H9 (cell line): Measurements from ENCODE around the gene TEX53. TPM values are rescaled to one million over a fixed set of nuclear protein-coding genes. Genes with fewer than 3 reads are reported as not detected.

Experiments
- DNase-seq: peaks from one replicate; pipeline ENCODE4 v3.0.0-alpha.2; 2017
- H2AFZ ChIP-seq: one replicate; pipeline ENCODE4 v1.6.1; 2013; ENCODE audit warnings: mild to moderate bottlenecking, low read length, control low read depth, moderate library complexity
- H2AK5ac ChIP-seq: 2 replicates; pipeline ENCODE4 v1.6.1; 2013; ENCODE audit warnings: low read length, control low read depth, mixed read lengths; ENCODE audit not compliant: insufficient read length
- H2BK120ac ChIP-seq: one replicate; pipeline ENCODE4 v1.6.1; 2013; ENCODE audit warnings: low read depth, mild to moderate bottlenecking, low read length, control low read depth, inconsistent platforms; ENCODE audit not compliant: poor library complexity, severe bottlenecking
- H2BK12ac ChIP-seq: 2 replicates; pipeline ENCODE4 v1.6.1; 2013; ENCODE audit warnings: low read length, control low read depth, mixed read lengths, low read depth; ENCODE audit not compliant: insufficient read length
- H2BK15ac ChIP-seq: 2 replicates; pipeline ENCODE4 v1.6.1; 2013; ENCODE audit warnings: low read depth, low read length, control low read depth
- H2BK20ac ChIP-seq: one replicate; pipeline ENCODE4 v1.6.1; 2013; ENCODE audit warnings: low read depth, mild to moderate bottlenecking, low read length, control low read depth, inconsistent platforms; ENCODE audit not compliant: poor library complexity, severe bottlenecking
- H2BK5ac ChIP-seq: 2 replicates; pipeline ENCODE4 v1.6.1; 2013; ENCODE audit warnings: low read length, control low read depth, mixed read lengths; ENCODE audit not compliant: insufficient read length
- H3K14ac ChIP-seq: 2 replicates; pipeline ENCODE4 v1.6.1; 2013; ENCODE audit warnings: low read length, control low read depth; ENCODE audit not compliant: insufficient read depth
- H3K18ac ChIP-seq: 2 replicates; pipeline ENCODE4 v1.6.1; 2013; ENCODE audit warnings: low read depth, mild to moderate bottlenecking, mixed read lengths, low read length, control low read depth; ENCODE audit not compliant: insufficient read length
- H3K23ac ChIP-seq: 2 replicates; pipeline ENCODE4 v1.6.1; 2013; ENCODE audit warnings: low read length, control low read depth, mixed read lengths, low read depth; ENCODE audit not compliant: insufficient read length
- H3K23me2 ChIP-seq: 2 replicates; pipeline ENCODE4 v1.6.1; 2013; ENCODE audit warnings: low read depth, mild to moderate bottlenecking, mixed read lengths, low read length, control low read depth; ENCODE audit not compliant: insufficient read length, poor library complexity, severe bottlenecking
- H3K27ac ChIP-seq: 2 replicates; pipeline ENCODE4 v1.5.1; 2013; ENCODE audit warnings: low read length, control low read depth, mixed read lengths, low read depth; ENCODE audit not compliant: insufficient read length
- H3K27me3 ChIP-seq: 2 replicates; pipeline ENCODE4 v1.6.1; 2013; ENCODE audit warnings: low read length, control low read depth, inconsistent platforms; ENCODE audit not compliant: insufficient read depth
- H3K4ac ChIP-seq: 2 replicates; pipeline ENCODE4 v1.6.1; 2013; ENCODE audit warnings: low read depth, mild to moderate bottlenecking, control low read depth, inconsistent platforms, low read length, moderate library complexity
- H3K4me1 ChIP-seq: 2 replicates; pipeline ENCODE4 v1.6.1; 2013; ENCODE audit warnings: low read length, control low read depth, inconsistent platforms; ENCODE audit not compliant: insufficient read depth
- H3K4me2 ChIP-seq: 2 replicates; pipeline ENCODE4 v1.6.1; 2013; ENCODE audit warnings: low read length, control low read depth, mixed read lengths; ENCODE audit not compliant: insufficient read length, insufficient read depth
- H3K56ac ChIP-seq: 2 replicates; pipeline ENCODE4 v1.6.1; 2013; ENCODE audit warnings: low read depth, mild to moderate bottlenecking, mixed read lengths, low read length, control low read depth; ENCODE audit not compliant: insufficient read length
- H3K79me1 ChIP-seq: 2 replicates; pipeline ENCODE4 v1.6.1; 2013; ENCODE audit warnings: low read depth, mild to moderate bottlenecking, moderate library complexity, low read length, control low read depth, inconsistent platforms; ENCODE audit not compliant: insufficient read depth, poor library complexity, severe bottlenecking
- H3K79me2 ChIP-seq: 2 replicates; pipeline ENCODE4 v1.6.1; 2013; ENCODE audit warnings: low read length, control low read depth, inconsistent platforms; ENCODE audit not compliant: insufficient read depth
- H3K9ac ChIP-seq: 2 replicates; pipeline ENCODE4 v1.6.1; 2013; ENCODE audit warnings: low read length, control low read depth, mixed read lengths; ENCODE audit not compliant: insufficient read length; ENCODE audit errors: extremely low read depth
- H3K9me3 ChIP-seq: one replicate; pipeline ENCODE4 v1.6.1; 2013; ENCODE audit warnings: low read depth, low read length, inconsistent platforms; ENCODE audit not compliant: control insufficient read depth
- H3T11ph ChIP-seq: one replicate; pipeline ENCODE4 v1.6.1; 2013; ENCODE audit warnings: mild to moderate bottlenecking, low read length, control low read depth, inconsistent platforms
- H4K20me1 ChIP-seq: one replicate; pipeline ENCODE4 v1.6.1; 2013; ENCODE audit not compliant: control insufficient read depth, insufficient read length, insufficient read depth
- H4K5ac ChIP-seq: 2 replicates; pipeline ENCODE4 v1.6.1; 2013; ENCODE audit warnings: low read depth, mild to moderate bottlenecking, mixed read lengths, low read length, control low read depth; ENCODE audit not compliant: insufficient read length
- H4K8ac ChIP-seq: replicated peaks from 2 replicates; pipeline ENCODE4 v1.6.1; 2013; ENCODE audit warnings: low read length, control low read depth, mixed read lengths, low read depth; ENCODE audit not compliant: insufficient read length
- H4K91ac ChIP-seq: 2 replicates; pipeline ENCODE4 v1.6.1; 2013; ENCODE audit warnings: low read depth, mild to moderate bottlenecking, moderate library complexity, mixed read lengths, low read length, control low read depth; ENCODE audit not compliant: insufficient read length
- H3K27ac Mint-ChIP-seq, 3 experiments: 2 replicates in 2 of 3; 3 replicates in 1 of 3; pipeline ENCODE4 v1.8.0; 2020 to 2021; ENCODE audit warnings: mixed read lengths in 3 of 3, mild to moderate bottlenecking in 1 of 3, moderate library complexity in 1 of 3
- H3K27me3 Mint-ChIP-seq: 2 replicates; pipeline ENCODE4 v1.8.0; 2021; ENCODE audit warnings: low read depth, mild to moderate bottlenecking, moderate library complexity, mixed read lengths
- H3K36me3 Mint-ChIP-seq, 3 experiments: 2 replicates in 2 of 3; 3 replicates in 1 of 3; pipeline ENCODE4 v1.8.0; 2020 to 2021; ENCODE audit warnings: low read depth in 3 of 3, mixed read lengths in 3 of 3; ENCODE audit not compliant: insufficient read depth in 1 of 3
- H3K4me1 Mint-ChIP-seq, 2 experiments: 2 replicates each; pipeline ENCODE4 v1.8.0; 2020; ENCODE audit warnings: mixed read lengths in 2 of 2
- H3K4me3 Mint-ChIP-seq, 2 experiments: 2 replicates in 1 of 2; 3 replicates in 1 of 2; pipeline ENCODE4 v1.8.0; 2020 to 2021; ENCODE audit warnings: mild to moderate bottlenecking in 2 of 2, mixed read lengths in 2 of 2, moderate library complexity in 1 of 2
- H3K9me3 Mint-ChIP-seq, 2 experiments: 2 replicates in 1 of 2; 3 replicates in 1 of 2; pipeline ENCODE4 v1.8.0; 2020; ENCODE audit warnings: mild to moderate bottlenecking in 2 of 2, mixed read lengths in 2 of 2, moderate library complexity in 1 of 2
- WGBS: extraction: QIAGEN DNeasy Blood & Tissue Kit; methylation state at CpG from one replicate; pipeline ENCODE4 v1.1.7; 2013; ENCODE audit warnings: missing lambda C conversion rate, low lambda C conversion rate, mixed read lengths; ENCODE audit not compliant: insufficient read length; ENCODE audit errors: extremely low coverage; 5-methylcytosine and 5-hydroxymethylcytosine counted together
- total RNA-seq: library from RNA; stranded (reverse); gene quantifications from 2 replicates; pipeline ENCODE4 v1.2.1, GENCODE V29; 2021
- TF ChIP-seq, protein P1 (sequence below): fragments of 200-600 bp; sonication (generic); conservative IDR thresholded peaks from 3 replicates; pipeline ENCODE4 v1.8.0; 2021; ENCODE audit warnings: antibody characterized with exemption, mild to moderate bottlenecking

TEX53 gene
- total RNA-seq, 1 experiment from 2014 or later, result not detected

DNA sequence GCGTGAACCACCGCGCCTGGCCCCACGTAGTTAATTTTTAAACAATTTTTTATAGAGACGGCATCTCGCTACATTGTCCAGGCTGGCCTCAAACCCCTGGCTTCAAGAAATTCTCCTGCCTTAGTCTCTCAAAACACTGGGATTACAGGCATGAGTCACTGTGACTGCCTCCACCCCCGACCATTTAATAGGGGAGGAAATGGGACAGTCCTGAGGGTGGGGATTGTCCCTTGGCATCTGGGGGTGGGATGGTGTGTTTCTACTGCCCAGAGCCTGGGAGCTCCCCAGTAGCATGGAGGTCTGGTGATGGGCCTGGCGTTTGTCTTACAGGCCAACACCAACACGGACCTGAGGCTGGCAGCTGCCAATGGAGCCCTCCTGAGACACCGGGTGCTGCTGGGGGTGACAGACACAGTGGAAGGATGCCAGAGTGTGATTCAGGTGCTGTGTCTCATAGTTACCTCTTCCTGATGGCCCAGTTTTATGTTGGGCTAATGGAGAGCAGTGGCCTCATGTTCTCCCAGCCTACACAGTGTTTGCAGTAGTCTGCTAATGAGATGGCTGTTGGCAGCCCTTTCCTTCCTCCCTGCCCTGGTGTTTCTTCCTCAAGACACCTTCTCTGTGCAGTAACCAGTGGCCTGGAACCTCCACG, 24.0 kb downstream of the TEX53 start:
- no peak overlapping the region for H3K9ac ChIP-seq
- TF ChIP-seq, protein P1, sequence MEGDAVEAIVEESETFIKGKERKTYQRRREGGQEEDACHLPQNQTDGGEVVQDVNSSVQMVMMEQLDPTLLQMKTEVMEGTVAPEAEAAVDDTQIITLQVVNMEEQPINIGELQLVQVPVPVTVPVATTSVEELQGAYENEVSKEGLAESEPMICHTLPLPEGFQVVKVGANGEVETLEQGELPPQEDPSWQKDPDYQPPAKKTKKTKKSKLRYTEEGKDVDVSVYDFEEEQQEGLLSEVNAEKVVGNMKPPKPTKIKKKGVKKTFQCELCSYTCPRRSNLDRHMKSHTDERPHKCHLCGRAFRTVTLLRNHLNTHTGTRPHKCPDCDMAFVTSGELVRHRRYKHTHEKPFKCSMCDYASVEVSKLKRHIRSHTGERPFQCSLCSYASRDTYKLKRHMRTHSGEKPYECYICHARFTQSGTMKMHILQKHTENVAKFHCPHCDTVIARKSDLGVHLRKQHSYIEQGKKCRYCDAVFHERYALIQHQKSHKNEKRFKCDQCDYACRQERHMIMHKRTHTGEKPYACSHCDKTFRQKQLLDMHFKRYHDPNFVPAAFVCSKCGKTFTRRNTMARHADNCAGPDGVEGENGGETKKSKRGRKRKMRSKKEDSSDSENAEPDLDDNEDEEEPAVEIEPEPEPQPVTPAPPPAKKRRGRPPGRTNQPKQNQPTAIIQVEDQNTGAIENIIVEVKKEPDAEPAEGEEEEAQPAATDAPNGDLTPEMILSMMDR, result no peak
- no peaks in the 10 kb centered on the region for H3K23me2 ChIP-seq
- H3K79me1 ChIP-seq, result no peaks in the 10 kb centered on the region
- no peak overlapping the region for H3K4me2 ChIP-seq
- no peak overlapping the region for H4K5ac ChIP-seq
- WGBS, result no CpG with 5 or more reads among the region's 11 CpGs
- H3K36me3 Mint-ChIP-seq, result peaks cover 10 to 45% (median 11%) of the 10 kb centered on the region in 3 experiments; a peak in 5 of 7 replicates
- H2BK20ac ChIP-seq, result no peak overlapping the region
- H2AFZ ChIP-seq, result no peak overlapping the region
- no peak overlapping the region for H4K8ac ChIP-seq
- H2BK15ac ChIP-seq, result no peak overlapping the region
- no peak overlapping the region for H2AK5ac ChIP-seq
- no peak overlapping the region for H3K56ac ChIP-seq
- no peak overlapping the region for H3K4me3 Mint-ChIP-seq
- H3K4me1 Mint-ChIP-seq, result no peaks in the 10 kb centered on the region
- H3K4ac ChIP-seq, result no peak overlapping the region
- no peak overlapping the region for H3K18ac ChIP-seq
- no peak overlapping the region for H2BK120ac ChIP-seq
- H3K27me3 ChIP-seq, result no peaks in the 10 kb centered on the region
- H3K14ac ChIP-seq, result no peak overlapping the region
- H4K91ac ChIP-seq, result no peak overlapping the region
- no peaks in the 10 kb centered on the region for H3K4me1 ChIP-seq
- H3T11ph ChIP-seq, result no peak overlapping the region
- no peak for DNase-seq
- no peak overlapping the region for H3K27ac ChIP-seq
- H2BK12ac ChIP-seq, result no peak overlapping the region
- H2BK5ac ChIP-seq, result no peak overlapping the region
- peak overlapping the region in 1 of 3 experiments; percentile 49; a peak in 1 of 7 replicates for H3K27ac Mint-ChIP-seq
- H3K23ac ChIP-seq, result no peak overlapping the region
- no peaks in the 10 kb centered on the region for H3K9me3 ChIP-seq
- H3K27me3 Mint-ChIP-seq, result no peaks in the 10 kb centered on the region
- H4K20me1 ChIP-seq, result no peaks in the 10 kb centered on the region
- H3K79me2 ChIP-seq, result no peaks in the 10 kb centered on the region
- no peaks in the 10 kb centered on the region for H3K9me3 Mint-ChIP-seq
